Breast epithelium (tissue), 3 donors: ENCODE data around the gene SLC2A4.

Experiments
- POLR2A ChIP-seq: fragments of 450-650 bp; IDR thresholded peaks from one replicate; pipeline ENCODE4 v1.6.1; 2016; ENCODE audit warnings: antibody characterized with exemption, mild to moderate bottlenecking, moderate library complexity
- POLR2AphosphoS5 ChIP-seq, 3 donors: sonication (generic); formaldehyde crosslinking; IDR thresholded peaks; one replicate each; pipeline ENCODE4 v1.6.1; 2017; ENCODE audit warnings: antibody characterized with exemption in 3 of 3
- TF ChIP-seq, protein P1 (sequence below), 3 donors: fragments of 450-650 bp; IDR thresholded peaks; one replicate each; pipeline ENCODE4 v1.5.1; 2016 to 2017; ENCODE audit warnings: antibody characterized with exemption in 3 of 3, mild to moderate bottlenecking in 3 of 3, moderate library complexity in 3 of 3

DNA sequence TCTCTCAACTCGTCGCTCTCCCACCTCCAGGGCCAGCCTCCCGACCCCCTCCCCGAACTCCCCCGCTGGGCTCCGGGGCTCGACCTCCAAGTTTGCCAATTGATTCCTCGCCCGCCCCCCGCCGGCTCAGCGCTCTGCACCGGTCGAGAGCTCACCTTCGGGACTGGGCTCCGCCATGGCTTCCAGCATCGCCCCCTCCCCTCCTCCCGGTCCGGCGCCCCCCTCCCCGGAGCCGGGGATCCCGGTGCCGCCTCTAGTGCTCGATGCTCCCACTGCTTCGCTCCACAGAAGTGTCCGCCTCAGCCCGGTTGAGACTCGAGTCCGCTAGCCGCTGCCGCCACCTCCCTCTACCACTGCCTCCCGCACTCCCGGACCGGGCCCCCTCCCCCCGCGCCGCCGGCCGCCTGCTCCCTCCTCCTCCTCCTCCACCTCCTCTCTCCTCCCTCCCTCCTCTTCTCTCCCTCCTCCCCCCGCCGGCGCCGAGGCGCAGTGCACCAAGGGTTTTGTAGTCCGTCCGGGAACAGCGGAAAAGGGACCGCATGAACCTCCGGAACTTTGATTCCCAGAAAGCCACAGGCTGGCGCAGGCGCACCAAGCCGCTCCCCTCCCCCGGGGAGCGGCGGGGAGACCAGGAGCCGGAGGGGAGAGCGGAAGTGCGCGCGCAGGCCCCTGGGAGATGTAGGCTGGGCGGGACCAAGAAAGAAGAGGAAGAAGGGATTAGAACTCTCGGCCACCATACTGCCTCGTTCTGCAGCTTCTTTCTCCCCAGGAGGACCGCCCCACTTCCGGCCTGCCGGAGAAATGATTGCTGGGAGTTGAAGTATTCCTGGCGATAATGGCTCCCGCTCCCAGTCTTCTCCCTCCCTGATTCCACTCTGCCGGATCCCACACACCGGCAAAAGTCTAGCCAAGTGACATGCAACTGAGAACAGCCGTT is 42.2 kb upstream of the SLC2A4 start, which contains the start of gene PHF23:
- TF ChIP-seq, protein P1, sequence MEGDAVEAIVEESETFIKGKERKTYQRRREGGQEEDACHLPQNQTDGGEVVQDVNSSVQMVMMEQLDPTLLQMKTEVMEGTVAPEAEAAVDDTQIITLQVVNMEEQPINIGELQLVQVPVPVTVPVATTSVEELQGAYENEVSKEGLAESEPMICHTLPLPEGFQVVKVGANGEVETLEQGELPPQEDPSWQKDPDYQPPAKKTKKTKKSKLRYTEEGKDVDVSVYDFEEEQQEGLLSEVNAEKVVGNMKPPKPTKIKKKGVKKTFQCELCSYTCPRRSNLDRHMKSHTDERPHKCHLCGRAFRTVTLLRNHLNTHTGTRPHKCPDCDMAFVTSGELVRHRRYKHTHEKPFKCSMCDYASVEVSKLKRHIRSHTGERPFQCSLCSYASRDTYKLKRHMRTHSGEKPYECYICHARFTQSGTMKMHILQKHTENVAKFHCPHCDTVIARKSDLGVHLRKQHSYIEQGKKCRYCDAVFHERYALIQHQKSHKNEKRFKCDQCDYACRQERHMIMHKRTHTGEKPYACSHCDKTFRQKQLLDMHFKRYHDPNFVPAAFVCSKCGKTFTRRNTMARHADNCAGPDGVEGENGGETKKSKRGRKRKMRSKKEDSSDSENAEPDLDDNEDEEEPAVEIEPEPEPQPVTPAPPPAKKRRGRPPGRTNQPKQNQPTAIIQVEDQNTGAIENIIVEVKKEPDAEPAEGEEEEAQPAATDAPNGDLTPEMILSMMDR (IDR thresholded peaks at IDR 0.05), result peak; percentile 23 to 63 (median 61)
- TF ChIP-seq POLR2A (peak; percentile 38), POLR2AphosphoS5 (IDR thresholded peaks at IDR 0.05) (peak; percentile 74 to 93 (median 86))
